ENCODE data around the gene NTSR1. TPM values are rescaled to one million over a fixed set of nuclear protein-coding genes. Genes with fewer than 3 reads are reported as not detected.

Gene NTSR1
- total and polyA plus RNA-seq, 4 donors: 0.02 to 3.7 (median 0.76) TPM

DNA sequence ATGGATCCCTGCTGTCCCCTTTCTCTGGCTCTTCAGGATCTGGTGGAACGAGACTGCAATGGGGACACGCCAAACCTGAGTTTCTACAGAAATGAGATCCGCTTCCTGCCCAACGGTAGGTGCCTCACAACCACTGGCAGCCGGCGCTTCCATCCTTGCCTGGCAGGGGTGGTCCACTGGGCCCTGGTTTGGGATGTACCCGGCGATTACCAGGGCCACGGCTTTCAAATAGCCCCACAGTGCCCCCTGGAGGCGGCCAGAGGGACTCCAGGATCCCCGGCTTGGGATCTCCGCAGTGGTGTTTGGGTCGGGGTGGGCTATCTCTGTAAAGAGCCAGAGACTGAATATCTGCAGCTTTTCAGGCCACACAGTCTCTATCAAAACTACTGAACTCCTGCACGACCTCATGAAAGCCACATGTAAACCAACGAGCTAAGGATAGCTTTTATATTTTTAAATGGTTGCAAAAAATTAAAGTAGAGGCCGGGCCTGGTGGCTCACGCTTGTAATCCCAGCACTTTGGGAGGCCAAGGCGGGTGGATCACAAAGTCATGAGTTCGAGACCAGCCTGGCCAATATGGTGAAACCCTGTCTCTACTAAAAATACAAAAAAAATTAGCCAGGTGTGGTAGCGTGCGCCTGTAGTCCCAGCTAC is 99.7 kb downstream of the NTSR1 start:
- Histone ChIP-seq H3K9me3 (ENCODE audit: control insufficient read depth in 4 of 4, insufficient read depth in 3 of 4, low read length in 3 of 4) (peaks cover 0 to 4% (median 0%) of the 10 kb centered on the region in 4 donors), H3K4me1 (ENCODE audit: control insufficient read depth in 5 of 5, insufficient read depth in 5 of 5, low read length in 5 of 5) (peaks cover 0 to 25% (median 6%) of the 10 kb centered on the region in 5 donors), H3K27ac (ENCODE audit: low read depth in 1 of 2, low read length in 1 of 2) (no peak overlapping the region), H3K4me3 (no peak overlapping the region), H3K36me3 (ENCODE audit: control insufficient read depth in 4 of 4, insufficient read depth in 4 of 4, low read length in 4 of 4) (peaks cover 5 to 51% (median 23%) of the 10 kb centered on the region in 4 donors), H3K9ac (ENCODE audit: insufficient read depth in 1 of 2, low read length in 2 of 2) (no peak overlapping the region), H3K27me3 (ENCODE audit: control insufficient read depth in 3 of 3, insufficient read depth in 3 of 3, low read length in 2 of 3) (no peaks in the 10 kb centered on the region)
- DNase-seq: peak; percentile 66 to 75 (median 74)
- peak; percentile 32 for ATAC-seq (ENCODE audit: insufficient read depth, low FRiP score)
- 45 to 47% methylated on average over 21 of the region's 21 CpGs for WGBS, 2 donors
- TF ChIP-seq, protein P1, sequence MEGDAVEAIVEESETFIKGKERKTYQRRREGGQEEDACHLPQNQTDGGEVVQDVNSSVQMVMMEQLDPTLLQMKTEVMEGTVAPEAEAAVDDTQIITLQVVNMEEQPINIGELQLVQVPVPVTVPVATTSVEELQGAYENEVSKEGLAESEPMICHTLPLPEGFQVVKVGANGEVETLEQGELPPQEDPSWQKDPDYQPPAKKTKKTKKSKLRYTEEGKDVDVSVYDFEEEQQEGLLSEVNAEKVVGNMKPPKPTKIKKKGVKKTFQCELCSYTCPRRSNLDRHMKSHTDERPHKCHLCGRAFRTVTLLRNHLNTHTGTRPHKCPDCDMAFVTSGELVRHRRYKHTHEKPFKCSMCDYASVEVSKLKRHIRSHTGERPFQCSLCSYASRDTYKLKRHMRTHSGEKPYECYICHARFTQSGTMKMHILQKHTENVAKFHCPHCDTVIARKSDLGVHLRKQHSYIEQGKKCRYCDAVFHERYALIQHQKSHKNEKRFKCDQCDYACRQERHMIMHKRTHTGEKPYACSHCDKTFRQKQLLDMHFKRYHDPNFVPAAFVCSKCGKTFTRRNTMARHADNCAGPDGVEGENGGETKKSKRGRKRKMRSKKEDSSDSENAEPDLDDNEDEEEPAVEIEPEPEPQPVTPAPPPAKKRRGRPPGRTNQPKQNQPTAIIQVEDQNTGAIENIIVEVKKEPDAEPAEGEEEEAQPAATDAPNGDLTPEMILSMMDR (IDR thresholded peaks at IDR 0.05; ENCODE audit: control extremely low read depth, extremely low read depth): peak; percentile 76

DNA sequence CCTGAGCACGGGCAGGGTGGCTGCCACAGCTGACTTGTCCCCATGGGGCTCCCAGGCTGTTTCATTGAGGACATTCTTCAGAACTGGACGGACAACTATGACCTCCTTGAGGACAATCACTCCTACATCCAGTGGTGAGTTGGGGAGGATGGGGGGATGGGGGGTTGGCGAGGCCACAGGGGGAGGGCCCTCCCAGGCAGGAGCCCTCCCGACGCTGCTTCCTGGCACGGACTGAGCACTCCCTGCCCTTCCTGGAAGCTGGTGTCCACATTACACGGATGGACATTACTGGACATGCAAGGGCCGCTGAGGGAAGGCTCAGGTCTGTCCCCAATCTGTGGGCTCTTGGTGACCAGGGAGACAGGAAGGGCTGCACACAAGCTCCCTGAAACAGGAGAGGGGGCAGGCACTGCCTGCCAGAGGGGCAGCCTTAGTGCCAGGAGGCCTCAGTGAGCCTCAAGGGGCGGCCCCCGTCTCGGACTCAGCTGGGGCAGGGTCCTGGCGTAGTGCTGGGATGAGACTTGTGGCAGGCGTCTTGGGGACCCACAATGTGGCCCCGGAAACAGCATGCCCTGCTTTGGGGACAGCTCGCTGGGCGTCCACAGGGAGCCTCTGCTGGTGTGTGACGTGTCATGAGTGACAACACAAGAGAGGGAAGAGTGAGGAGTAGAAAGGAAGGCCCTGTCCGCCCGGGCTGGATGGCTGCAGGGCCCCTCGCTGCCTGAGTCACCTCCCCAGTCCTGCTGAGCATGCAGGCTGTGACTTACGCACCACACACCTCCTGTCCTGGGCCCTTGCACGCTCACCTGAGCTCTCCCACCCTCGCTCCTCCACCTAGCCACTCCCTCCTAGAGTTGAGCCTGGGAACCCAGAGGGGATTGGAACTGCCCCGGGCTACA is 101.1 kb downstream of the NTSR1 start:
- Histone ChIP-seq H3K27me3 (ENCODE audit: control insufficient read depth in 3 of 3, insufficient read depth in 3 of 3, low read length in 2 of 3) (no peaks in the 10 kb centered on the region), H3K4me3 (no peak overlapping the region), H3K27ac (ENCODE audit: low read depth in 1 of 2, low read length in 1 of 2) (no peak overlapping the region), H3K4me1 (ENCODE audit: control insufficient read depth in 5 of 5, insufficient read depth in 5 of 5, low read length in 5 of 5) (peaks cover 0 to 21% (median 6%) of the 10 kb centered on the region in 5 donors), H3K9ac (ENCODE audit: insufficient read depth in 1 of 2, low read length in 2 of 2) (no peak overlapping the region), H3K9me3 (ENCODE audit: control insufficient read depth in 4 of 4, insufficient read depth in 3 of 4, low read length in 3 of 4) (peaks cover 0 to 4% (median 0%) of the 10 kb centered on the region in 4 donors), H3K36me3 (ENCODE audit: control insufficient read depth in 4 of 4, insufficient read depth in 4 of 4, low read length in 4 of 4) (peaks cover 5 to 59% (median 23%) of the 10 kb centered on the region in 4 donors)
- 92 to 97% methylated on average over 24 of the region's 24 CpGs for WGBS, 2 donors
- TF ChIP-seq, protein P1 (IDR thresholded peaks at IDR 0.05; ENCODE audit: control extremely low read depth, extremely low read depth): no peak
- ATAC-seq (ENCODE audit: insufficient read depth, low FRiP score) (no peak), DNase-seq (no peak)

DNA sequence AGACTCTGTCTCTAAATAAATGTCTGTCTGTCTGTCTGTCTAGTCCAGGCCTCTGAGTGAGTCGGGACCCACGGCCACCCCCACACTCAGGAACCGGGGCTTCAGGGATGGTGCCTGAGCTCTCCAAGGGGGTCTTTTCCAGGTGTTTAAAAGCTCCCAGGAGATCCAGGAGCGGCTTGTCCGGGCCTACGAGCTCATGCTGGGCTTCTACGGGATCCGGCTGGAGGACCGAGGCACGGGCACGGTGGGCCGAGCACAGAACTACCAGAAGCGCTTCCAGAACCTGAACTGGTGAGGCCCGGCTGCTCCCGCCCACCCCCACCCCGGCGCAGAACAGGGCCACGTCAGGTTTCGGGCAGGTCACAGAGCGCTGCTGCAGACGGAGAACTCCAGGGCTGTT is 102.7 kb downstream of the NTSR1 start:
- no peak for ATAC-seq (ENCODE audit: insufficient read depth, low FRiP score)
- peaks cover 5 to 59% (median 23%) of the 10 kb centered on the region in 4 donors for H3K36me3 ChIP-seq (ENCODE audit: control insufficient read depth in 4 of 4, insufficient read depth in 4 of 4, low read length in 4 of 4)
- TF ChIP-seq, protein P1 (IDR thresholded peaks at IDR 0.05; ENCODE audit: control extremely low read depth, extremely low read depth): no peak

More for the DNA sequence above, 102.7 kb downstream of the NTSR1 start:
- 95 to 98% methylated on average over 21 of the region's 21 CpGs for WGBS, 2 donors
- peaks cover 0 to 12% (median 11%) of the 10 kb centered on the region in 3 donors for H3K27me3 ChIP-seq (ENCODE audit: control insufficient read depth in 3 of 3, insufficient read depth in 3 of 3, low read length in 2 of 3)
- peaks cover 0 to 7% (median 0%) of the 10 kb centered on the region in 4 donors for H3K9me3 ChIP-seq (ENCODE audit: control insufficient read depth in 4 of 4, insufficient read depth in 3 of 4, low read length in 3 of 4)
- no peak overlapping the region for H3K4me3 ChIP-seq
- H3K9ac ChIP-seq (ENCODE audit: insufficient read depth in 1 of 2, low read length in 2 of 2): no peak overlapping the region
- H3K4me1 ChIP-seq (ENCODE audit: control insufficient read depth in 5 of 5, insufficient read depth in 5 of 5, low read length in 5 of 5): peaks cover 0 to 25% (median 3%) of the 10 kb centered on the region in 5 donors
- H3K27ac ChIP-seq (ENCODE audit: low read depth in 1 of 2, low read length in 1 of 2): no peak overlapping the region
- no peak for DNase-seq
